Thyroid gland (tissue), 4 donors: ENCODE results near the gene TH.

Experiments
- POLR2A ChIP-seq, 2 donors: fragments of 450-650 bp; IDR thresholded peaks; one replicate each; pipeline ENCODE4 v1.6.1; 2017; ENCODE audit warnings: antibody characterized with exemption in 2 of 2, mild to moderate bottlenecking in 2 of 2, moderate library complexity in 1 of 2
- TF ChIP-seq, protein P1 (sequence below), 6 experiments: fragments of 200-600 bp in 3 of 6; fragments of 450-650 bp in 3 of 6; sonication (generic) in 3 of 6; IDR thresholded peaks; one replicate each; pipeline ENCODE4 v1.5.1; 2016 to 2019; ENCODE audit warnings: antibody characterized with exemption in 6 of 6, mild to moderate bottlenecking in 2 of 6, inconsistent platforms in 1 of 6, moderate library complexity in 1 of 6

DNA sequence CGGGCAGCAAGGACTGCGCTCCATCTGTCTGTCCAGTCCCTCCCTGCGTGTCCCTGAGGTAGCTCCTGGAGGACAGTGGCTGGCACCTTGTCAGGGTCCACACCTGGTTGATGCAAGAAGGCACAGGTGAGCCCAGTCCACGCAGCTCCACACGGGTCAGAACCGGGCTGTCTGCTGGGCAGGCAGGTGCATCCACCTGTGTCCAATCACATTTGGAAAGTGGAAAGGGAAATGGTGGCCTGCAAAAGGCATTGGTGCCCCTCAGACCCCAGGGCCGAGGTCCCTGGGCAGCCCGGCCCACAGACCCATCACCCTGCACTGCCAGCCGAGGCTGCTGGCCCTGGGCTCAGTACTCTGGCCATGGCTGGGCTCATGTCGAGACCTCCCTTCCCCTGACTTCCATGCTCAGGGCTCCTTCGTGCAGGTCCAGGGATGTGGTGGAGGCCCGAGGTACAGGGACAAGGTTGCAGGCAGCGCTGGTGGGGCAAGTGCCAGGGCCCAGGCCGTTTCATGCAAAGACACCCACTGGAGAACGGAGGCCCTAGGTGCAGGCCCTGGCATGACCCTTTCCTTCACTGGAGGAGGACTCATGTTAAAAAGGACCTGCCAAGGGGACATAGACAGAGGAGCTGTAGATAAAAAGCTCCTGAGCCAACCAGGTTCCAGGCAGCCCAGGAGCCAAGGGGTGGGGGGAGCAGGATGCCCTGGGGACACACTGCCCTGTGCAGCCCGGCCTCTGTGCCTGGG, 38.9 kb upstream of the TH start:
- TF ChIP-seq POLR2A (IDR thresholded peaks at IDR 0.05): no peak
- TF ChIP-seq, protein P1, sequence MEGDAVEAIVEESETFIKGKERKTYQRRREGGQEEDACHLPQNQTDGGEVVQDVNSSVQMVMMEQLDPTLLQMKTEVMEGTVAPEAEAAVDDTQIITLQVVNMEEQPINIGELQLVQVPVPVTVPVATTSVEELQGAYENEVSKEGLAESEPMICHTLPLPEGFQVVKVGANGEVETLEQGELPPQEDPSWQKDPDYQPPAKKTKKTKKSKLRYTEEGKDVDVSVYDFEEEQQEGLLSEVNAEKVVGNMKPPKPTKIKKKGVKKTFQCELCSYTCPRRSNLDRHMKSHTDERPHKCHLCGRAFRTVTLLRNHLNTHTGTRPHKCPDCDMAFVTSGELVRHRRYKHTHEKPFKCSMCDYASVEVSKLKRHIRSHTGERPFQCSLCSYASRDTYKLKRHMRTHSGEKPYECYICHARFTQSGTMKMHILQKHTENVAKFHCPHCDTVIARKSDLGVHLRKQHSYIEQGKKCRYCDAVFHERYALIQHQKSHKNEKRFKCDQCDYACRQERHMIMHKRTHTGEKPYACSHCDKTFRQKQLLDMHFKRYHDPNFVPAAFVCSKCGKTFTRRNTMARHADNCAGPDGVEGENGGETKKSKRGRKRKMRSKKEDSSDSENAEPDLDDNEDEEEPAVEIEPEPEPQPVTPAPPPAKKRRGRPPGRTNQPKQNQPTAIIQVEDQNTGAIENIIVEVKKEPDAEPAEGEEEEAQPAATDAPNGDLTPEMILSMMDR (IDR thresholded peaks at IDR 0.05): no peak
